Hindlimb muscle (tissue), 1 donor: Measurements from ENCODE around the gene MIEF1. TPM values are rescaled to one million over a fixed set of nuclear protein-coding genes. Genes with fewer than 3 reads are reported as not detected.
A peak's percentile ranks its signal among the peaks of the same experiment; 100 is the strongest.

ENCODE experiments used
- DNase-seq: peaks from one replicate; pipeline ENCODE4 v3.0.0-alpha.2; 2013
- polyA plus RNA-seq: library from polyadenylated mRNA; unstranded; fragments of 120-200 nt; gene quantifications from one replicate; pipeline ENCODE4 v1.2.1, GENCODE V29; 2013; ENCODE audit not compliant: insufficient read length

The MIEF1 gene
- 17.0 TPM for polyA plus RNA-seq

GRCh38 chr22:39502109-39502788, at the start of gene MIEF1:
MIEF1 (plus strand) TSS chr22:39502290; CDS start chr22:39511295, 9,005 bp downstream.
- DNase-seq, result peak; percentile 97

- DNase-seq, result no peak
These were observed 49.4 kb upstream of the MIEF1 start for GRCh38 chr22:39452740-39453040.

DNA sequence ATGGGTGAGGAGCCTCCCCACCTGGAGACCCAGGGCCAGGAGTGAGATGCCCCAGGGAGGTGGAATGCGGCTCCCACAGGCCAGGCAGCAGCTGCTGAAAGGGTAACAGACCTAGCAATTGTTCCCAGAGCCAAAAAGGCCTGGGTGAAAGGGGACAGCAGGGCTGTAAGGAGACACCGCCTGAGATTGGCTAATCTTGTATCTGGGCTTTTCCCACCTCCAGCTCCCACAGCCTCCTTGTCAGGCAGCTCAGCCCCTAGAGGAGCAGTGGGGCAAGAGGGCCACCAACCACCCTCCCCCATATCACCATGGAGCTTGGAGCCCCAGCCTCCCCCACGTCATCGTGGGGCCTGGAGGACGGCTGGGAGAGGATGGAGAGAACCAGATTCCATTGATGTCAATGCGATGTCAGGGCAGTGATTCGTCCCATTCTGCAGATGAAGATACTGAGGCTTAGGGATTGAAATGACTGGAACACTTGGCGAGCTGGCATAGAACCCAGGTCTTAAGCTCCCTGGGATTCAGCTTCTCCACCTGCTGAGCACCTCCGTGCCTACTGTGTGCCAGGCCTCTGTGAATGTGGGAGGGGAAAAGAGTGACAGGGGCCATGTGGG, 48.2 kb upstream of the MIEF1 start:
- no peak for DNase-seq

GRCh38 chr22:39454385-39454871, 47.7 kb upstream of the MIEF1 start:
- DNase-seq, result no peak

DNA sequence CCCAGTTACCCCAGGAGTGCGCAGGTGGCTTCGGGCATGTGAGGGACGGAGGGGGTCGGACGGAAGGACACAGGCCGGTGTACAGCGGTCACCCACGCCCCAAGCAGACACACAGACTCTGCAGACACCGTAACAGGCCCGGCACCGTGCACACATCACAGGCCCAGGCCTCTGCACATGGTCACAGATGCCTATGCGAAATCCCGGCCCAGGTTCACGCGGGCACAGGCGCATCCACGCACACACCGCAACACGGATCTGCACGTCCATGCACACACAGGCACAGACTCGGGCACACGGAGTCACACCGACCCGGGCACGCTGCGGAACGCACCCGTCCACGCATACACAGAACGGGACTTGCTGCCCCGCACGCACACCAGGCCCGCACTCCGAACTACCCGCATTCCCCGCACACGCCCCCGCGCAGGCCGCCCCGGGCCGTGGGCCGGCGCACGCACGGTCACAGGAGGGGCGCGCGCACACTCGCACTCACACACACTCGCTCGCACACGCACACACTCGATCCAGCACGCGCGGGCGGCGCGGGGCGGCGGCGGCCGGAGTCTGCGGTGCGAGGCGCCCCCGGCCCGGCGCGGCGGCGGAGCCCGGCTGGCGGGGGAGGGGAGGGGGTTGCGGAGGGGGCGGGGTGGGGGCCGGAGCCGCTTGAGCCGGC, 45.4 kb upstream of the MIEF1 start, which contains the start of gene MGAT3:
Gene MGAT3 (plus strand): TSS at position 491 of the 676 bp plus-strand sequence. CDS start 30,336 bp downstream, outside the sequence.
- DNase-seq, result no peak

DNA sequence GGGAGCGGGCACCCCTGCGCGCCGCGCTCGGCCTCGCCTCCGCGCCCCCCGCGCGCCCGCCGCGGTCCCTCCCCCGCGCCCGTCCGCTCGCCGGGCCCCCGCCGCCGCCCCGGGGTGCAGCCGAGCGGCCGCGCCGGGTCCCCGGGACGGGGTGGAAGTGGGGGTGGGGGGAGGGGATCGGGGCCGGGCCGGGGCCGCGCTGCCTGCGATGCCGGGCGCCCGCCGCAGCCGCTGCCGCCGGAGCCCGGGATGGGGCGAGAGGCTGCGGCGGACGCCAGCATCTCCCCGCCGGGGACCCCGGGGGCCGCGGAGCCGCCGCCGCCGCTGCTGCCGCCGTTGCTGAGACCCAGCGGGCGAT, 44.9 kb upstream of the MIEF1 start:
- DNase-seq, result no peak

GRCh38 chr22:39457556-39458443, 44.3 kb upstream of the MIEF1 start:
- DNase-seq, result no peak

DNA sequence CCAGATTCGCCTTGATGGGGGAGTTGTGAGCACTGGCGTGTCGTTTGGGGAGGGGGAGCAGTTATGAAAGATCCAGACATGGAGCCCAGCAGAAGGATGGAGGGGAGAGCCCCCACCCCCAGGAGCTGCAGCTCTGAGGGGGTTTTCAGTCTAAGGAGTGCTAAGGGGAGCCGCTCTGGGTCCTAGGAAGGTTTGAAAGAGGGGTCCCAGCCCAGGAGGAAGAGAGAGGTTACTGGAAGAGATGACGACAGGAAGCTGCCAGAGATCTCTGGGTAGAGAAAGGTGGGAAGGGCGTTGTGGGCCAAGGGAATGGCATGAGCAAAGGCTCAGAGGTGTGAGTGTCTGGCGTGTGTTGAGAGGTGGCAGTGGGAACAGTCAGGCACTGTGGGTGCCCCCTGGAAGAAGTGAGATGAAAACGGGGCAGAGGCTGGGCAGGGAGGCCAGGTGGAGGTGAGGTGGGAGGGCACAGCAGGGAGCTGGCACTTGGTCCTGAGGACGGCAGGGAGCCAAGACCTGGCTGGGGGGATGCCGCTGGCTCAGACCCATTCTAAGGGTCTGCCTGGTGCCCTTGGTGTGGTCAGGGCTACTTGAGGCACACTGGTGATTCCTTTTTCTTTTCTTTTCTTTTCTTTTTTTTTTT, 43.5 kb upstream of the MIEF1 start:
- no peak for DNase-seq

DNA sequence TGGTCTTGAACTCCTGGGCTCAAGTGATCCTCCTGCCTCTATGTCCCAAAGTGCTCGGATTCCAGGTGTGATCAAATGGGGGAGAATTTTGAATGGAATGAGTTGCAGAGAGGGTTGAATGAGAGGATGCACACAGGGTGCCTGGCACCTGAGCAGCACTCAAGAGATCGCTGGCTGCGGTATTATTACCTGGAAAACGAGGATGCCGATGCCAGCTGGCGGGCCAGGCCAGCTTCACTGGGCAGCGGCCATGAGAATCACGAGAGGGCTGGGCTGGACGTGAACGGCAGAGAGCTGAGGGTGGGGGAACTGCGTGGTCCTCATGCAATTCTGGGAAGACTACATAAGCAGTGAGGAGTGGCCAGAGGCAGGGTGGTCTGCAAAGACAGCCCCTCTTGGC, 42.4 kb upstream of the MIEF1 start:
- no peak for DNase-seq

DNA sequence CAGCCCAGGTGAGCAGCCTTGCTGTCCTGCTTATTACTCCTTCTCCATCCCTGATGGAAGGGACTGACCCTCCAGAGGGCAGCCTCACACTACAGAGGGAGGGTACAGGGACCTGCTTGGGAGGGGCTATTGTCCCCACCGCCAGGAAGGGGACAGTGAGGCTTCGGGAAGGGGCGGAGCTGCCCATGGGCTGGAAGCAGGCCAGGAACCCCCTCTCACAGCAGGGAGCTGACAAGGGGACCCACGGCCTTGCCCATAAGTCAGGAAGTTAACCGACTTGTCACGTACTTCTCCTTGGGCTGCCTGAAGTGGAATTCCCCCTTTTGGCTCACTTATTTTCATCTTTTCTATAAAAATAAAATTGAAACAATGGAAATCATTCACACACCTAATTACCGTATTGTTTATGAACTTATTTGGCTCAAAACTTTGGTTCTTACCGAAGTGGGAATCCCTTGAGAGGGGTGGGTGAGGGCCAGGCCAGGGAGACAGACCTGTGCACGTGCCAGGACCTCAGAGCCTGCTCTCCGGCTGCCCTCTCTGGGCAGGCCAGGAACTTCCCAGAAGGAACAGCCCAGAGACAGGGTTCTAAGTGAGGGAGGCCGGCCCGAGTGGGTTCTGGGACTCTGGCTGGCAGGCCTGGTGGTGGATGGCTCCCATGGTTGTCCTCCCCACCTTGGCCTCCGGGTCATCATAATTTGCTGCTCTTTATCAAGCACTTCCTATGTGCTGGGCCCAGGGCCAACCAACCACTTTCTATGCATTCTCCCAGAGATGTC, 39.5 kb upstream of the MIEF1 start:
- no peak for DNase-seq

DNA sequence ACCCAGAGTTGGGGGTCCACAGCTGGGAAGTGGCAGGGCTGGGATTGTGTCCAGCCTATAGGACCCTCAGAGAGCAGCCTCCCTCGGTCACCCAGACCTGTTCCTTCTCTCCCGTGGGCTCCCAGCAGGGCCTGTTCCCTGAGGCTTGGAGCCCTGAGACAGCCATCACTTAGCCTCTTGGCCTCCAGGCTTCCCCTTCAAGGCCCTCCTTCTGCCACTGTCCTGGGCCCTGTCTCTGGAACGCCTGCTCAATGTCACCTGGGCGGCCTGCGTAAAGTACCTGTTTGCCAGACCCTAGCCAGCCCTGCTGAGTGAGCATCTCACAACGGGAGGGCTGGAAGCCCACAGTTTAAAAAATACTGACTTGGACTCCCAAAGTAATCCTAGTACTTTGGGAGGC, 38.8 kb upstream of the MIEF1 start:
- no peak for DNase-seq

GRCh38 chr22:39463931-39464390, 38.1 kb upstream of the MIEF1 start:
- no peak for DNase-seq

GRCh38 chr22:39466228-39467006, 35.7 kb upstream of the MIEF1 start:
- DNase-seq, result no peak

DNA sequence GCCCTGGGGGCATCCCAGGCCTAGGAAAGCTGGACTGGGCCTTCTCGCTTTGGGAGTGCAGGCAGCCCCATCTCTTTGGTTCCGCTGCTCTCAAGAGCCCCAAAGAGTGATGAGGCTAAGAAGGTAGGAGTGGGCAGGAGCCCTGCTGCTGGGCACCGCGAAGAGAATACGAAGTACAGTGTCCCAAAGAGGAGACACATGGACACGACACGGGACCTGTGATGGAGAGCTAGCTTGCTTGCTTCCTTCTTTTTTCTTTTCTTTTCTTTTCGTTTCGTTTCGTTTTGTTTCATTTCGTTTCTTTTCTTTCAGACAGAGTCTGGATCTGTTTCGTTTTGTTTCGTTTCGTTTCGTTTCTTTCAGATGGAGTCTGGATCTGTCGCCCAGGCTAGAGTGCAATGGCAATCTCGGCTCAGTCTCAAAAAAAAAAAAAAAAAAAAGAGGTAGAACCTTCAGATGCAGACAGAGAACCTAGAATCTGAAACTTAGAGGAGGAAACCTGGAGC, 34.6 kb upstream of the MIEF1 start:
- DNase-seq, result no peak

- DNase-seq, result no peak
These were observed 33.4 kb upstream of the MIEF1 start for GRCh38 chr22:39468487-39469325.

- DNase-seq, result no peak
These were observed 32.8 kb upstream of the MIEF1 start for GRCh38 chr22:39469326-39469680.

DNA sequence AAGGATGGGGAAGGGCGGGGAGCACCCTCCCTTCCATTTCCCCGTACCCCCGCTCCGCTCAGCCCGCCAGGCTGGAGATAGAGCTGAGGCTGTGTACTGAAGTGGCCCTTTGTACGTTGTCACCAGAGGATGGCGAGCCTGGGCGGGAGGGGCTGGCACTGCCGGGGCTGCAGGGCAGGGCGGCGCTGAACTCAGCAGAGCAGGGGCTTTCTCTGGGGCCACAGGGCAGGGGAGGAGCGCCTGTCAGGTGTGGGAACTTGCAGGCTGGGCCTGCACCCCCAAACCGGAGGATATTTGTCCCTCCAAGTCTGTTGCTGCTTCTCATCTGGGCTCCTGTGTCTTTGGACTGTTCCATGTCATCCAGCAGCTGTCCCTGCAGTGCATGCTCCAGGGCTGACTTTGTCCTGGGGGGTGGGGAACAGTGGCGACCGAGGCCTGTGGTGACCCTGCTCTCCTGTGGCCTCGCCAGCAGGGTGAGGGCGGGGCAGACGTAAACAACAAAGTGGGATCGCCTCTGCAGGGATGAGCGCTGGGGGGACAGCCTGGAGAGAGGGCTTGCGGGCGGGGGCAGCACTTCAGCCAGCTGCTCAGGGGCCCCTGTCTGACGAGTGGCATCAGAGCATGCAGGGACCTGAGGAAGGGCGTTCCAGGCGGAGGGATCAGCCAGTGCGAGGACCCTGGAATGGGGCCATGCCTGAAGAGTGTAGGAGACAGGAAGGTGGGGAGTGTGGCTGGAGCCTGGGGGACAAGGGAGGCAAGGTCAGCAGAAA, 32.2 kb upstream of the MIEF1 start:
- DNase-seq, result no peak

GRCh38 chr22:39470451-39471291, 31.4 kb upstream of the MIEF1 start:
- no peak for DNase-seq
